Left ventricle myocardium inferior (tissue), 1 donor: ENCODE data around the gene EEF2KMT. TPM values are rescaled to one million over a fixed set of nuclear protein-coding genes. Genes with fewer than 3 reads are reported as not detected.
"Not testable (repeated sequence)": the region's sequence is repeated elsewhere in the genome, so short reads cannot be mapped to it uniquely, and the experiment has no call there.

Source experiments
- DNase-seq: peaks from one replicate; pipeline ENCODE4 v3.0.0-alpha.2; 2020
- H3K27ac ChIP-seq: fragments of 200-600 bp; replicated peaks from 2 replicates; pipeline ENCODE4 v1.8.0; 2021
- H3K27me3 ChIP-seq: fragments of 200-600 bp; 2 replicates; pipeline ENCODE4 v1.8.0; 2021; ENCODE audit warnings: low read depth
- H3K36me3 ChIP-seq: fragments of 200-600 bp; 2 replicates; pipeline ENCODE4 v1.8.0; 2021
- H3K4me1 ChIP-seq: fragments of 200-600 bp; 2 replicates; pipeline ENCODE4 v1.8.0; 2021
- H3K4me3 ChIP-seq: fragments of 200-600 bp; 2 replicates; pipeline ENCODE4 v1.8.0; 2021; ENCODE audit warnings: mild to moderate bottlenecking, moderate library complexity
- H3K9me3 ChIP-seq: fragments of 200-600 bp; replicated peaks from 2 replicates; pipeline ENCODE4 v1.8.0; 2021
- intact Hi-C: fragments of 100-400 bp; cut with micrococcal nuclease; formaldehyde crosslinking; loops from one replicate; pipeline ENCODE4 v1.11.0; 2022
- total RNA-seq: library from RNA; stranded (reverse); fragmentation: NEBNext Ultra II Directional; extraction: Animal tissue kit (Norgen Biotek cat#: 25700); gene quantifications from one replicate; pipeline ENCODE4 v1.2.1, GENCODE V29; 2021
- TF ChIP-seq, protein P1 (sequence below): fragments of 200-600 bp; IDR thresholded peaks from 2 replicates; pipeline ENCODE4 v1.8.0; 2021; ENCODE audit warnings: antibody characterized with exemption, mild to moderate bottlenecking, borderline replicate concordance
- donor health status: DM: no; HTN: yes; CAD: no; lungs with severe emphysema.

EEF2KMT gene
- total RNA-seq, 1 donor from 2014 or later: 7.3 TPM

DNA sequence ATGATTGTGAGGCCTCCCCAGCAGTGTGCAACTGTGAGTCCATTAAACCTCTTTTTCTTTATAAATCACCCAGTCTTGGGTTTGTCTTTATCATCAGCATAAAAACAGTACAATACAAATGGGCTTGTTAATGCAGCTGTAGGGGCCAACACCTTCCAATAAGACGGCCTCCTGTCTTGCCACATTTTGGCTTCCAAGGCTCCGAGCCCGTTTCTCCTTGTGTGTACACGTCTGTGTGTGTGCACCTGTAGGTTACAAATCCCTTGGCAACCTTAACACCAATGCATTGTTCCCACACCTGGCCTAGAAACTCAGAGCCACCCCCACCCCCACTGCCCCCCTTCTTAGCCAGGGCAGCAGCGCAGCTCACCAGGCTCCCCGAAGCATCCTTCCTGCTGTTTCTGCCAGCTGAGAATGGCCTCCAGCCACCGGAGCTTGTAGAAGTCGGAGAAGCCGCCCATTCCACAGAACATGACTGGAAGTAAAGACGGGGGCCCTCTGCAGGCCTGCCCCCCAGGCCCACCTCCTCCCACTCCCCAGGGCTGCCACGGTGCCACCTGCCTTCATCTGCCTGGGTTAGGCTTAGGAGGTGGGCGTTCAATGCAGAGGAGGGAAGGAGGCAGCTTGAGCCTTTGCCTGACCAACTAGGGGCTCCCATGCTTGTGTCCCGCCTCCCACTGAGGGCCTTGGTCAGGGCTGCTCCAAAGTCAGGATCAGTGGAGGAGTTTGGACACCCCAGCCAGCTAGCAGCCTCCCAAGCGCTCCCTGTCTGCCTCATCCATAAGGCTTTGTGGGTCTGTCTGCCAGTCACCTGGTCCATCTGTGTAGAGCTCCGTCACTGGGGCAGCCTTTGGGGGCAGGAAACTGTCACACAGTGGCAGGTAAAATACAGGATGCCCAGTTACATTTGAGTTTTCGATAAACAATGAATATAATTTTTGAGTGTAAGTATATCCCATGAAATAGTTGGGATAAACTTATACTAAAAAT lies 42.4 kb downstream of the EEF2KMT start:
- intact Hi-C loops: no loop called here
- Histone ChIP-seq H3K36me3 (no peaks in the 10 kb centered on the region), H3K4me3 (no peak overlapping the region), H3K27me3 (no peaks in the 10 kb centered on the region), H3K27ac (no peak overlapping the region), H3K9me3 (no peaks in the 10 kb centered on the region), H3K4me1 (no peaks in the 10 kb centered on the region)
- no peak for DNase-seq
- TF ChIP-seq, protein P1, sequence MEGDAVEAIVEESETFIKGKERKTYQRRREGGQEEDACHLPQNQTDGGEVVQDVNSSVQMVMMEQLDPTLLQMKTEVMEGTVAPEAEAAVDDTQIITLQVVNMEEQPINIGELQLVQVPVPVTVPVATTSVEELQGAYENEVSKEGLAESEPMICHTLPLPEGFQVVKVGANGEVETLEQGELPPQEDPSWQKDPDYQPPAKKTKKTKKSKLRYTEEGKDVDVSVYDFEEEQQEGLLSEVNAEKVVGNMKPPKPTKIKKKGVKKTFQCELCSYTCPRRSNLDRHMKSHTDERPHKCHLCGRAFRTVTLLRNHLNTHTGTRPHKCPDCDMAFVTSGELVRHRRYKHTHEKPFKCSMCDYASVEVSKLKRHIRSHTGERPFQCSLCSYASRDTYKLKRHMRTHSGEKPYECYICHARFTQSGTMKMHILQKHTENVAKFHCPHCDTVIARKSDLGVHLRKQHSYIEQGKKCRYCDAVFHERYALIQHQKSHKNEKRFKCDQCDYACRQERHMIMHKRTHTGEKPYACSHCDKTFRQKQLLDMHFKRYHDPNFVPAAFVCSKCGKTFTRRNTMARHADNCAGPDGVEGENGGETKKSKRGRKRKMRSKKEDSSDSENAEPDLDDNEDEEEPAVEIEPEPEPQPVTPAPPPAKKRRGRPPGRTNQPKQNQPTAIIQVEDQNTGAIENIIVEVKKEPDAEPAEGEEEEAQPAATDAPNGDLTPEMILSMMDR: no peak

DNA sequence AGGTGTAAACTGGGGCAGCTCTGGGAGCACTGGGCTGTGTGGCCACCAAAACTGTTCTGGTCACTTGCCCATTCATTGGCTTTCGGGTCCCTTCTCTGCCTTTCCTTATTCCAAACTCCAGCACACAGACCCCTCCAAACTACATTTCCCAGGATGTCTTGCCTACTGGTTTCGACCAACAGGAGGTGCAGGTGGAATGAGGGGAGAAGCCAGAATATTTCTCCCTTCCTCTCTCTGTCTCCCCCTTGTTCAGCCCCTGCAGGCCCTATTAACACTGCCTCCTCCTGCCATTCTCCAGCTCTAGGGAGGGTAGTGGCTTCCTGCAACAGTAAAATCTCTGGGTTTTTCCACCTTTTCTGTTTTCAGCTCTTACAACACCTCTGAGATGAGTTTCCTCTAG lies 50.7 kb downstream of the EEF2KMT start:
- Histone ChIP-seq H3K4me3 (no peak overlapping the region), H3K36me3 (no peaks in the 10 kb centered on the region), H3K27me3 (no peaks in the 10 kb centered on the region), H3K4me1 (no peaks in the 10 kb centered on the region), H3K9me3 (no peaks in the 10 kb centered on the region), H3K27ac (no peak overlapping the region)
- TF ChIP-seq, protein P1: no peak
- intact Hi-C loops: no loop called here
- DNase-seq: no peak

DNA sequence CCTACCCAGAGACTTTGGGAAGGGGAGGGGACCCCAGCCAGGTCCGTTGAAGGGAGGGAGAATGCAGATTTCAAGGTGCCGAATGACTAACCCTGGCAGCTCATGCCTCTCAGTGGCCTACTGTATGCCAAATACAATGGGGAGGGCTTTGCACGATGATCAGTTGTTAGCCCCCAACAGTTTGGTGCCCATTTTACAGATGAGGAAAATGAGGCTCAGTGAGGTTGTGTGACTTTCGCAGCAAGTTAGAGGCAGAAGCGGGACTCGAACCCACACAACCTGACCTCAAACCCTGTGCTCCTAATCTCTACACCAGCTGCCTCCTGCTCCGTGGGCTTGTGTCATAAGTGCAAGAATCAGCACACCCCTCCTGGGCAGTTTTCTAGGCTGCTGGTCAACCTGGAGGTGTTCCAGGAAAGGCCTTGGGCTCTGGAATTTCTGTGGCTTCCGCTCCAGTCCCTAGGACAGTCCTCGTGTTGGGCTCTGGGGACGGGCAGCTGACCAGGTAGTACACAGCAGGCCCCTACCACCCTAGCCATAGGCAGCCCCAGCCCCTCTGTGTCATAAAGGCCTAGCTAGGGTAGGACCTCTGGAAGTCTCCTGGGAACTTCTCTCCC lies 52.0 kb downstream of the EEF2KMT start:
- TF ChIP-seq, protein P1: no peak
- Histone ChIP-seq H3K27me3 (no peaks in the 10 kb centered on the region), H3K27ac (no peak overlapping the region), H3K4me1 (no peaks in the 10 kb centered on the region), H3K4me3 (no peak overlapping the region), H3K36me3 (no peaks in the 10 kb centered on the region), H3K9me3 (no peaks in the 10 kb centered on the region)
- no peak for DNase-seq
- intact Hi-C loops: no loop called here

DNA sequence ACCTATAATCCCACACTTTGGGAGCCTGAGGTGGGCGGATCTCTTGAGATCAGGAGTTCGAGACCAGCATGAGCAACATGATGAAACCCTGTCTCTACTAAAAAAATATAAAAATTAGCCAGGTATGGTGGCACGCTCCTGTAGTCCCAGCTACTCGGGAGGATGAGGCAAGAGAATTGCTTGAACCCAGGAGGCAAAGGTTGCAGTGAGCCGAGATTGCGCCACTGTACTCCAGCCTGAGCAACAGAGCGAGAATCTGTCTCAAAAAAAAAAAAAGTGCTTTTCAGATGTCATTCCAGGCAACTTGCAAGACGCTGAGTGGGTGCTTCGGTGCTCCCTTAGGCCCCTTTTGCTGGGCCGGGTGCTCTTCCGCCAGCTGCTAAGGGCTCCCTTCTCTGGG lies 53.0 kb downstream of the EEF2KMT start:
- intact Hi-C loops, H3K9me3 ChIP-seq, H3K4me3 ChIP-seq, H3K4me1 ChIP-seq, DNase-seq, H3K36me3 ChIP-seq, H3K27ac ChIP-seq, H3K27me3 ChIP-seq: not testable (repeated sequence)

DNA sequence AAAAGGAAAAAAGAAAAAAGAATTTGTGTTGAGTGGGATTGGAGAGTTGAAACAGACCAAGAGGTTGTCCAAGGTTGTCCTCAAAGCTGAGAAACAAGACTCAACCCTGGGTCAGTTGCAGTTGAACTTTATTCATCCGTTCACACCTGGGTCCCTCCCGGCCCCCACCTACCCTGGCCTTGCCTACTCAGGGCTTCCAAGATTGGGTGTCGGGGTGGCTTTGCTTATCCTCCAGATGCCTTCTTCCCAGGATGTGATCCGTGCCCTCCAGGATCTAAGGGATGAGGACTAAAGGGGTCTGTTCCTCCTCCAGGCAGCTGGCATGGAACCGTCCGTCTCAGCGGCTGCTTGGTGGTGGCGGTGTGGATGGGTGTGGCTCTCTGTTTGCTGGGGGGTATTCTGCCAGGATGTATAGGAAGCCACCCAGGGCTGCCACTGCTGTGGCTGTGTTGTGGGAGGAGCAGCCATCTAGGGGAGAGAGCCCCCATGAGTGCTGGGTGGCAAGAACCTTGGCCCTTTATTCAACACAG lies 53.5 kb downstream of the EEF2KMT start:
- Histone ChIP-seq H3K27me3 (no peaks in the 10 kb centered on the region), H3K4me1 (no peaks in the 10 kb centered on the region), H3K4me3 (no peak overlapping the region), H3K36me3 (no peaks in the 10 kb centered on the region), H3K27ac (no peak overlapping the region), H3K9me3 (no peaks in the 10 kb centered on the region)
- intact Hi-C loops: no loop called here
- TF ChIP-seq, protein P1: no peak
- DNase-seq: no peak
